HG03432 (cell line): Measurements from ENCODE around the gene ZDHHC12.

Experiments
- ATAC-seq: cut with Tn5 transposase; IDR thresholded peaks from one replicate; pipeline ENCODE4 v1.9.1; 2021; ENCODE audit warnings: mild to moderate bottlenecking, moderate library complexity; ENCODE audit not compliant: unreplicated experiment

ZDHHC12 gene

GRCh38 chr9:128731093-128731492 lies 7.2 kb upstream of the ZDHHC12 start:
- ATAC-seq = no peak

GRCh38 chr9:128729766-128730517 lies 6.0 kb upstream of the ZDHHC12 start:
- no peak for ATAC-seq

GRCh38 chr9:128729302-128729701 lies 5.4 kb upstream of the ZDHHC12 start:
- no peak for ATAC-seq

GRCh38 chr9:128728298-128728697 lies 4.4 kb upstream of the ZDHHC12 start:
- ATAC-seq = no peak

GRCh38 chr9:128727640-128728248 lies 3.8 kb upstream of the ZDHHC12 start:
- ATAC-seq = no peak

- ATAC-seq = no peak
Measured at GRCh38 chr9:128724744-128725211, 851 bp upstream of the ZDHHC12 start.

- ATAC-seq = no peak
Measured at GRCh38 chr9:128723352-128723865, 518 bp downstream of the ZDHHC12 start.

- ATAC-seq = no peak
Measured at GRCh38 chr9:128722380-128723351, 1.3 kb downstream of the ZDHHC12 start.

- no peak for ATAC-seq
Measured at GRCh38 chr9:128721487-128722010, 2.4 kb downstream of the ZDHHC12 start.

GRCh38 chr9:128720841-128721486 lies 3.0 kb downstream of the ZDHHC12 start:
- no peak for ATAC-seq

- no peak for ATAC-seq
Measured at GRCh38 chr9:128719919-128720605, 3.9 kb downstream of the ZDHHC12 start.

GRCh38 chr9:128718475-128718874 lies 5.5 kb downstream of the ZDHHC12 start:
- no peak for ATAC-seq

GRCh38 chr9:128718047-128718446 lies 5.9 kb downstream of the ZDHHC12 start:
- no peak for ATAC-seq

GRCh38 chr9:128716581-128717254 lies 7.2 kb downstream of the ZDHHC12 start:
- ATAC-seq = no peak

- no peak for ATAC-seq
Measured at GRCh38 chr9:128715436-128715750, 8.5 kb downstream of the ZDHHC12 start.

- ATAC-seq = no peak
Measured at GRCh38 chr9:128714586-128715435, 9.1 kb downstream of the ZDHHC12 start.

GRCh38 chr9:128713941-128714573 lies 9.9 kb downstream of the ZDHHC12 start:
- ATAC-seq = no peak

GRCh38 chr9:128713411-128713780 lies 10.5 kb downstream of the ZDHHC12 start:
- ATAC-seq = no peak
